Mucosa of gallbladder (tissue), 1 donor: Measurements from ENCODE around the gene HES3. TPM values are rescaled to one million over a fixed set of nuclear protein-coding genes. Genes with fewer than 3 reads are reported as not detected.

ENCODE experiments used
- DNase-seq: peaks from one replicate; pipeline ENCODE4 v3.0.0-alpha.2; 2020; ENCODE audit warnings: low spot score
- total RNA-seq: library from RNA; stranded (reverse); gene quantifications from one replicate; pipeline ENCODE4 v1.2.1, GENCODE V29; 2021
- donor health status: DM: no; HTN: no; CAD: no.

Gene HES3
- total RNA-seq, 1 donor from 2014 or later, result not detected

DNA sequence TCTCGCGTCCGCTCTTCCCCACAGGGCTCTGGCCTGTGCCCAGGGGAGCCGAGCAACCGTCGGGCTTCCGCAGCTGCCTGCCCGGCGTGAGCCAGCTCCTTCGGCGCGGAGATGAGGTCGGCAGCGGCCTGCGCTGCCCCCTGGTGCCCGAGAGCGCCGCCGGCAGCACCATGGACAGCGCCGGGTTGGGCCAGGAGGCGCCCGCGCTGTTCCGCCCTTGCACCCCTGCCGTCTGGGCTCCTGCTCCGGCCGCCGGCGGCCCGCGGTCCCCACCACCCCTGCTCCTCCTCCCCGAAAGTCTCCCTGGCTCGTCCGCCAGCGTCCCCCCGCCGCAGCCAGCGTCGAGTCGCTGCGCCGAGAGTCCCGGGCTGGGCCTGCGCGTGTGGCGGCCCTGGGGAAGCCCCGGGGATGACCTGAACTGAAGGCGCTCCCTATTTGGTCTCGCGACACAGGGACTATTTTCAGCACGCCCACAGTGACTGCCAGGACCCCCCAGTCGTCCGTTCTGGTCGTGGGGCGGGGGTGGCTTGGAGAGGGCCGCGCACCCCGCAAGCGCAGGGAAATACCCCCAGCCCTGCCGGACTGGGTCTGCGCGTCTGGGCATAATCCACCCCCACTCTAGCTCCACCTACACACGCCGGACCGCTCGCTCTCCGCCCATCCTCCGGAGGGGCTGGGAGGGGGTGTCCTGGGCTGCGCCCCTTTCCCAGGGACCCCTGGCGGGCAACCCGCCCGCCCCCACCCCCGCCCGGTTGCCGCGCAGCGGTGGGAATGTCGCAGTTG, 1.3 kb downstream of the HES3 start:
- DNase-seq, result peak; percentile 79

GRCh38 chr1:6245869-6246496, 2.0 kb downstream of the HES3 start:
- DNase-seq, result no peak

GRCh38 chr1:6246497-6247467, 2.8 kb downstream of the HES3 start:
- peak; percentile 74 for DNase-seq

GRCh38 chr1:6247651-6248050, 3.7 kb downstream of the HES3 start:
- no peak for DNase-seq

DNA sequence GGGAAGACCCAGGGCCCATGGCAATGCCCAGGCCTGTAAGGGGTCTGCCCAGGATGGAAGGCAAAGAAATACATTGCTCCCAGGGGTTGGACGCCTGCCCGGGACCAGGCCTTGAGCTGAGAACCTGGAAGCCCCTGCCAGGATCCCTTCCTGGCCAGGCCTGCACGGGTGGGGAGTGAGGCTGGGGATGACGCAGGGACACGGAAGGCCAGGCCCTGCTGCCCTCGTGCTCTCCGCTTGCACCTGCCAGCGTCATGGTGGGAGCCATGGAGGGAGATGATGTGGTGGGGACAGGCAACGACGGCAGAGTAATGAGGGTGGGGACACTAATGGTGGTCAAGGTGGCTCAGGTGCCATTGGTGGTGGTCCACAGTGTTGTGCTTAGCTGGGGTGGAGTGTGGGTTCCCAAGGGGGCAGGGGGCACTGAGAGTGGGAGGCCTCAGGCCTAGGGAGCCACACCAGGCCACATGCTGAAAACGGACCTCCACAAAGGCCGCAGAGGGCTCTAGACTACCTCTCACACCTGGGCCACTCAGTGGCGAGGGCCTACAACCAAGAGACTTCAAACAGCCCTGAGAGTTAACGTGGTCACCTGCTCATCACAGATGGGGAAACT, 4.3 kb downstream of the HES3 start:
- no peak for DNase-seq

DNA sequence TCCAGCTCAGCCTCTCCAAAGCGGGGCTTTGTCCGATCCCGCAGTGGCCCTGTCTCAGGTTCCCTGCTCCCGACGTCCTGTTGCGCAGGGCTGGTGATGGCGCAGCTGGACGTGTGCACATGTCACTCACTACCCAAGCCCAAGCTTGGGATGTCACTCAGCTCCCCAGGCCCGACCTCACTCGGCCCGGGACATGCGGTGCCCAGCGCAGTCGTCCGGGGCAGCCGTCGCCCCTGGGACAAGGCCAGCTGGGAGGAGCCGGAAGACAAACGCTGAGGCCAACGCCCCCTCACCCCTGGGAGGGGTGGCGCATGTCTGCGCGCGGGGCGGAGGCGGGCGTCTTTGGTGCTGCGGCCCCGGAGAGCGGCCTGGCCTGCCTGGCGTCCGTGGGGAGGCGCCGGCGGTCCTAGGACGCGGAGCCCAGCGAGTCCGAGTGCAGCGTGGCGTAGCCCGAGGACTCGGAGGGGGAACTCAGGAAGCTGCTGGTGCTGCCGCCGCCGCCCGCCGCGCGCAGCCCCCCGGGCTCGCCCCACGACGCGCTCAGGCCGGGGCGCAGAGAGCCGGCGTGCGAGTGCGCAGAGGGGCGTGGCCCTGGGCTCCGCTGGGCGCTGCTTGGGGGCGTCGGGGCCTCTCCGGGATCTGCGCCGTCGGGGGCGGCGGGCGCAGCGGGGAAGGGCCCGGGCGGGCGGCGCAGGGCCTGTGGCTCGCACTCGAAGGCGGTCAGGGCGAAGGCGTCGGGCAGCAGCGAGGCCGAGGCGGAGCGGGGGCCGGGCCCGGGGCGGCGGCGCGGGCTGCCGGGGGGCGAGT, 5.2 kb downstream of the HES3 start:
- DNase-seq, result no peak

GRCh38 chr1:6249739-6250689, 6.0 kb downstream of the HES3 start:
- no peak for DNase-seq

GRCh38 chr1:6251233-6251632, 7.3 kb downstream of the HES3 start:
- no peak for DNase-seq

DNA sequence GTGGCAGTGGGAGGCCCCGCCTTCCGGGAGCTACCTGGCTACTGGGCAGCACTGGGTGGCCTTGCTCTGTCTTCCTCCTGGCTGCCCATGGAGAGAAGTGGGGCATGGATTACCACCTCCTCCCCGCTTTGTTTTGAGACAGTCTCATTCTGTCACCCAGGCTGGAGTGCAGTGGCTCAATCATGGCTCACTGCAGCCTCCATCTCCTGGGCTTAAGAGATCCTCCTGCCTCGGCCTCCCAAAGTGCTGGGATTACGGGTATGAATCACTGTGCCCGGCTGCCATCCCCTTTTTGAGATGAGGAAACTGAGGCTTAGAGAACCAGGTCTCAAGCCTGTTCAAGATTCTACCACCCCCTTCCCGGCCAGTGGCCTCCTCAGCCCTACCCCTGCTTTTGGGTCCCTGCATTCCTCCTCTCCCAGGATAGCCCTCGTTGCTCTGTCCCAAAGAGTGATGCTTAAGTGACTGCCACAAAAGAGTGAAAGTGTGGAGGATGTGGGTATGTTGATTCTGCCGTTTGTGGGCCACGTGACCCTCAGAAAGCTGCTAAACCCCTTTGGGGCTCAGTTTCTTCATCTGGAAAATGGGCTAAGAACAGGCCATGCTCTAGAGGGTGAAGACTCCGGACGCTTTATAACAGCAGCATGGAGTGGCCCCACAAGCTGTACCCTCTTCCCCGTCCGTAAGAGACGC, 7.8 kb downstream of the HES3 start:
- DNase-seq, result no peak

DNA sequence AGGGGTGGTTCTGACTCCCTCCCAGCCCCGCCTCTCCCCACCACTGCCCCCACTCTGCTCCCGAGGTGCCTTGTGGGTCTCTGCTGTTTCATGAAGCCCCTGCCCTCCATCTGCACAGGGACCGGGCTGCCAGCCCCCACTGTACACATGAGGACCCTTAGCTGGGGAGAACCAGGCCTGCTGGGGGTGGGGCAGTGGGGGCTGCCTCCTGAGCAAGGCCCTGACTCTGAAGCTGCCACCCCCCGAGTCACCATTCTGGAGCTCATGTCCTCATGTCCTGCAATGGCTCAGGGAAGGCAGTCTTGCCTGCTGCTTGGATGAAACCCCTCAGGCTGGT, 8.4 kb downstream of the HES3 start:
- DNase-seq, result no peak

DNA sequence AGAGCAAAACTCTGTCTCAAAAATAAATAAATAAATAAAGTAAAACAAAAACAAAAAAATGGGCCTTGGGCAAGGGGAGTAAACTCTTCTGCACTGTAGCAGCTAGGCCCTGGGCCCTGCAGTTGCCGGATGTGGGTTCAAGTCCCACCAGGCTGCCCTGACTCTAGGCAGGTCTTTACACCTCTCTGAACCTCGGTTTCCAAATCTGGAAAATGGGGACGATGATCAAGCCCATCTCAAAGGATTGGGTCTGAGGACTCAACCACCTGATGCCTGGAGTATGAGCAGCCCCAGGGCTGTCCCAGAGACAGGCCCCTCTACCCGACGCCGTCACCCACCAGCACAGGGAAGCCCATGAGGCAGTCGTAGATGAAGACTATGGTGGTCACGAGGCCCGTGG, 9.4 kb downstream of the HES3 start:
- no peak for DNase-seq

DNA sequence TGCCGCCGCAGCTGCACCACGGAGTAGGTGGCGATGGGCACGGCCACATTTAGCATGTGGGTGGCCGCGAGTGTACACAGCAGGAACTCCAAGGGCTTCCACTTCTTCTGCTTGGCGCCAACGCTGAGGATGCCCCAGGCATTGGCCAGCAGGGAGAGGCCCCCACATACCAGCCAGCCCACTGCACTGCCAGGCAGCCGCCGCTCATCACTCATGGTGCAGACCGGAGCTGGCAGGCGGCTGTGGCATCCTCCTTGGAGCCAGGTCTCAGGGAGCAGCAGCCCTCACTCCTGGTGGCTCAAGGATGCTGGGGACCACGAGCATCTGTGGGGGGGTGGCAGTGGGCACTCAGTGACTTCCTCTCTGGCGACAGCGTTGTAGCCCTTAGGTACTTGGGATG, 10.7 kb downstream of the HES3 start:
- DNase-seq, result no peak

DNA sequence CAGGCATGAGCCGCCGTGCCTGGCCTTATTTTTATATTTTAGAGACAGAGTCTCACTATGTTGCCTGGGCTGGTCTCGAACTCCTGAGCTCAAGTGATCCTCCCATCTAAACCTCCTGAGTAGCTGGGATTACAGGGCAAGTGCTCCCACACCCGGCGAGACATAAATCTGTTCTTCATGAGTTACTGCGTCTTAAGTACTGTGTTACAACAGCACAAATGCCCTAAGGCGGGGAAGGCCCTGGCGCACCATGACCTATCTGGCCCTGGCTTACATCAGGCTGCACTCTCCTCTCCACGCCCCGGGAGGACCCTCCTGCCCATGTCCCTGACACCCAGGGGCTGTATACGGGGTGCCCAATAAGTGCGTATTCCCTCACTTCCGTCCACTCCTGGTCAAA, 12.7 kb downstream of the HES3 start:
- no peak for DNase-seq

DNA sequence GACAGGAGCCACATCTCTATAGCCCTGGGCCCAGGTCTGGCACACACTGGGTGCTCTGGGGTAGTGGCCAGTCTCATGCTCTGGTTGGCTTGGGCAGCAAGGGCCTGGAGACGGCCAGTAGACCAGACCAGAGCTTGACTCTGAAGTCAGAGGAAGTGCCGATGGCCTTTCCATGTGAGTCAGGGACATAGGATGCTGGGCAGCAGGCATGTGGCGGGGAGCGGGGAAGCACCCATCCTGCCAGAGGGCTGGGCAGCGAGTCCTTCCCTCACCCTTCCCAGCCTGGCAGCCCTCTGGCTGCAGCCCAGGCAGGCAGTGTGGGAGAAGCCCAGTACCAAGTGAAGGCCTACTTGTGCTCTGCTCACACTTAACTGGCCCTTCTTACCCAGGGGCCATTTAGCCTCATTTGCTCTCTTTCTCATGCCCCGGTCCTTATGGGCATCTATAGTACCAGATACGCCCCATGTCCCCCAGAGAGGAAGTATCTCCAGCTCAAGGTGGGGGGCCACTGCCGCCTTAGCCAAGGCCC, 13.6 kb downstream of the HES3 start:
- DNase-seq, result no peak

GRCh38 chr1:6258675-6259074, 14.7 kb downstream of the HES3 start:
- DNase-seq, result no peak

GRCh38 chr1:6259491-6260362, 15.7 kb downstream of the HES3 start:
- peak; percentile 83 for DNase-seq

GRCh38 chr1:6260433-6260934, 16.5 kb downstream of the HES3 start:
- DNase-seq, result no peak
